HG03175 (cell line): Measurements from ENCODE around the gene CDC42BPA.

Experiments used
- ATAC-seq: cut with Tn5 transposase; IDR thresholded peaks from one replicate; pipeline ENCODE4 v1.9.1; 2021; ENCODE audit warnings: mild to moderate bottlenecking, moderate library complexity; ENCODE audit not compliant: unreplicated experiment

CDC42BPA gene

DNA sequence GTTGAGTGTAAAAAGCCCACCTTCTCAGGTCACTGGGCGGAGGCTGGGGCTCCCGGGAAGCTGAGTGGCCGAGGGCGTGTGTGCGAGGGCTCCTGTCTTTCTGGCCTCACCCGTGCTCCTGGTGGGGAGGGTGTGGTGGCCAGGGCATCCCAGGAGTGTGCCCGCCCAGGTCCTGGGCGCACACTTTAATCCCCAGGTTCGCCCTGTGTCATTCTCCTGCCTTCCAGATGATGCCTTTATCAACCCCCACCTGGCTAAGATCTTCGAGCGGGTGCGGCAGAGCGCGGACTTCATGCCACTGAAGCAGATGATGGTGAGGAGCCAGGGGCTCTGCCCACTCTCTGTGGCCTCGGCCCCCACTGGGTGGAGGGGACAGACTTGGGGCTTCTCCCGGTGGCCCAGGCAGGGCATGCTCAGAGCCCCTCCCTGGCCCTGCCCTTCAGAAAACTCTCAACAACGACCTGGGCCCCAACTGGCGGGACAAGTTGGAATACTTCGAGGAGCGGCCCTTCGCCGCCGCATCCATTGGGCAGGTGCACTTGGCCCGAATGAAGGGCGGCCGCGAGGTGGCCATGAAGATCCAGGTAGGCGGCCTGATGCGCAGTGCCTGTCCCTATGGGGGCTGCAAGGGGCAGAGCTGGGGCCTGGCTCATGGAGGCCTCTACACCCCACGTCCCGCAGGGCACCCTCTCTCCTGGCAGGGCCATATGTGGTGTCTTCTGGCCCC is 335.7 kb downstream of the CDC42BPA start:
- no peak for ATAC-seq

DNA sequence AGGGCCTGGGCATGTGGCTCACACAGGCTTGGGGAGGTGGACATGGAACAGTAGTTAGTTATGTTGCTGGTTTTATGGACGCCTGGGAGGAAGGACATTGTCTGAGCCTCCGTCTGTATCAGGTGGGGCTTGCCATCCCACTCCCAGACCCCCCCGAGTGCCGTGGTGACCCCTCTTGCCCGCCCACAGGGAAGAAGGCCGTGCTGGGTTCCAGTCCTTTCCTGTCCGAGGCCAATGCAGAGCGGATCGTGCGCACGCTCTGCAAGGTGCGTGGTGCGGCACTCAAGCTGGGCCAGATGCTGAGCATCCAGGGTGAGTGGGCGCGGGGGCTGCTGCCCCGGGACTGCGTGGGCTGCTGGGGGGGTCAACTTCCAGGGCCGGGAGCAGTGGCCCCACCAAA is 336.5 kb downstream of the CDC42BPA start:
- no peak for ATAC-seq

DNA sequence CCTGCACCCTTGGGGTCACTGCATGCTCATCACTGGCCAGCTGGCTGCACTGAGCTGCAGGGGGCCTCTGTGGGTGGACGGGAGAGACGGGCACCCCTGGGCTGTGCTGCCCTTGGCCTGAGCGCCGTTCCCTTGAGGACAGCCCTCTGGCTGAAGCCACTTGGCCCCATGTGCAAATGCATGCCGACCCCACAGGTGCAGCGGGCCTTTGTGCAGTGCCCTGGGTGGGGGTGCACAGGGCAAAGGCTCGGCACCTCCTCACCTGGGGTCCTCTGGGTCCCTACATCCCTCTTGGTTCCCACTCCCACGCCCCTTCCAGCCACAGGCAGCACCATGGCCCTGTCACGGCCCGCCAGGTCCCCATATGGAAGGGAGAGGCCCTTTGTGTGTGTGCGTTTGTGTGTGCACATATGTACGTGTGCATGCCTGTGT is 336.9 kb downstream of the CDC42BPA start:
- ATAC-seq: no peak

DNA sequence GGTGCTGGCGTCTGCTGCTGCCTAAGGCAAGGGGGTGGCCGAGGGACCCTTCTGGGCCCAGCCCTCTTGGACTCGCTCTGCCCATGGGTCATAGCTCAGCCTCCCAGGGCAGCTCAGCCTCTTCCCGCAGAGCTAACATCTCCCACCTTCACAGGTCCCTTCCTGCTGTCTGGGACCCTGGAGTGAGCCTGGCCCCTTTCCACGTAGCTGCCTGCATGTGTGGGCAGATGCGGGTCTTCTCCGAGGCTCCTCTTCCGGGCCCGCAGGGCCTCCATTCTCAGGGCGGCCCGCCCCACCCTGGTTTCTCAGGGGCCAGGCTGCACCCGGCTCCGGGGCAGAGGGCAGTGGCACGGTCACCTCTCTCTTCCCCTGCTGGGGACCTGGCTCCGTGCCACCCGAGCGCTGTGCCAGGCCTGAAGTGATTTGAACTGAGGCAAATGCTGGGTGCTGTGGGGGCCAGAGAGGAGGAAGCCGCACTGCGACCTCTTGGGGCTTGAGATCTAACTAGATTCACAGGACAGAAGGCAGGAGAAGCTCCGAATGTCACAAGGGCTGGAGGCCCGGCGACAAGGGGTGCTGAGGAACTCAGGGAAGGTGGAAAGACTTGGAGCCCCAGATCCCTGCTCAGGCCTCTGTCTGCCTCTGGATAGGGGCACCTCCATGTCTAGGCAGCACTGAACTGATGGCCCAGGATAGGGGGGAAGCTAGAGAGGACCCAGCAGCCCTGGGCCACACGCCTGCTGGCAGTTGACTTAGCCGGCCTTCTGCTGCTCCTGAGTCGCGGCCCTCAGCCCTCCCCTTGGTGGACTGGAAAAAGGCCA is 337.5 kb downstream of the CDC42BPA start:
- no peak for ATAC-seq

DNA sequence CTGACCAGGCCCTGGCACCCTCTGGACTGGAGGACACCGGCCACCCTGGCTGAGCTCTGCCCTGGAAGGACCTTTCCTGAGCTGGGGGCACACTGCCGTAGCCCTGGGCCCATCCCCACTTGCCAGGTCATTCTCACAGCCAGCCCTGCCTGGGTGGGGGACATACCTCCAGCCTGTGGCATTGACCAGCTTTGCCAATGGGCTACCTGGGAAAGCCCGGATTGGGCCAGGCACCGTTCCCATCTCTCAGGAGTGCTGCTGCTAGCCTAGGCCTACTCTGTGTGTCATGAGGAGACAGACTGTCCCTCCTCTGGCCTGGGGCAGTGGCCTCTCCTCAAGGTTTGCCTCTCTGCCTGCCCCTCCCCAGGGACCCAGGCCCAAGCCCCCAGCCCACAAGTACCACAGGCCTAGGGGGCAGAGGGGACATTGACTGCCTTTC is 338.2 kb downstream of the CDC42BPA start:
- no peak for ATAC-seq

DNA sequence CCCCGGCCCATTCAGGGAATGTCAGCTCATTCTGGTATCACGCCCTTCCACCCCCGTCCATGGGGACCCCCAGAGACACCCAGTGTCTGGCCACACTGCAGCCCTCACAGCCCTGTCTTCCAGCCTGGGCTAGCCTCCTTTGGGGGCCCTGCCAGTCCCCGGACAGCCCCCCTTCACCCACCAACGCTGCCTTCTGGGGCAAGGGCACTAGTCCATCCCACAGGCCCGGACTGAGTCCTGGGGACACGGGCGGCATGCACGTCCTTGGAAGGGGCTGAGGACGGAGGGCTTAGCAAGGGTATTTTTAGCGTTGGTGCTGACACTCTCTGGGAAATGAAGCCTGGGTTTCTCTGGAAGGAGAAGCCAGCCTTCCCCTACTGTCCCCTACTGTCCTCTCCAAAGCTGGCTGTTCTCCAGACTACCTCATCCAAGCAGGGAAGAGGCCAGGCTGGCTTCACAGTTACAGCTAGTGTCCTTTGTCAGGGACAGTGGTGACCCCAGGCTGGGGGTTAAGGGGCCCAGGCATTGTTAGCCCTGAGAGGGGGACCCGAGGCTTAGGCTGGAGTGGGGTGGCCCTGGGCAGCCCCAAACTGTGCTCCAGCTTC is 338.7 kb downstream of the CDC42BPA start:
- no peak for ATAC-seq

DNA sequence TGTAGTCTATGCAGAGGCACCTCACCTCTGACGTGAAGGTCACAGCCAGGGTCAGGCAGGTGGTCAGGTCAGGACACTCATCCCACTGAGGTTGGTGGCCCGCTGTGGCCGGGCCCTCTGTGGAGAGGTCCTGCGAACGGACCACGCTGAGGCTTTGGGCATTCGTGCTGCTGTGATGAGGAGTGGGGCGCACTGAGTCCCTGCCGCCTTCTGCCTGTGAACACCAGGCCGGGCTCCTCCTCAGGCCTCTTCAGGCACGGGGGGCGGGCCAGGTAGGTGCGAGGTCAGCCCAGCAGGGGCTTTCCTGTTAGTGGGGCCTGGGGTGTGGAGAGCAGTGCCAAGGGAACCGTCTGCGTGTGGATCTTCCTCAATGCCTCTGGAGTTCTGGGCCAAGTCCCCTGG is 339.2 kb downstream of the CDC42BPA start:
- no peak for ATAC-seq

DNA sequence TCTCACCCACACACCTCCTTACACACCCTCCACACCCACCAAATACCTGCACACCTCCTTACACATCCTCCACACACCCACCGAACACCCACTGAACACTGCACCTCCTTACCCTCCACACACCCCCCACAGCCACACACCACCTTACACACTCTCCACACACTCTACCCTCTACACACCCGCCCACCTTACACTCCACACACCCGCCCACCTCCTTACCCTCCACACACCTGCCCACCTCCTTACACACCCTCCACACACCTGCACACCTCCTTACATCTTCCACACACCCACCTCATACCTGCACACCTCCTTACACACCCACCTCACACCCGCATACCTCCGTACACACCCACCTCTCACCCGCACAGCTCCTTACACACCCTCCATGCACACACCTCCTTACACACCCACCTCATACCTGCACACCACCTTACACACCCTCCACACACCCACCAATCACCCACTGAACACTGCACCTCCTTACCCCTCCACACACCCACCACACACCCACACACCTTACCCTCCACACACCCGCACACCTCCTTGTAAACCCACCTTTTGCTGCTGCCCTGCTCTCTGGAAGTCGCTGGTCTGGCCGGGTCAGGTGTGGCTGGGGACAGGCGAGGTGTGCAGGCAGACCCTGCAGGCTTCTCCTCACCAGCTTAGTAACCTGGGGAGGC is 339.7 kb downstream of the CDC42BPA start:
- ATAC-seq: no peak

DNA sequence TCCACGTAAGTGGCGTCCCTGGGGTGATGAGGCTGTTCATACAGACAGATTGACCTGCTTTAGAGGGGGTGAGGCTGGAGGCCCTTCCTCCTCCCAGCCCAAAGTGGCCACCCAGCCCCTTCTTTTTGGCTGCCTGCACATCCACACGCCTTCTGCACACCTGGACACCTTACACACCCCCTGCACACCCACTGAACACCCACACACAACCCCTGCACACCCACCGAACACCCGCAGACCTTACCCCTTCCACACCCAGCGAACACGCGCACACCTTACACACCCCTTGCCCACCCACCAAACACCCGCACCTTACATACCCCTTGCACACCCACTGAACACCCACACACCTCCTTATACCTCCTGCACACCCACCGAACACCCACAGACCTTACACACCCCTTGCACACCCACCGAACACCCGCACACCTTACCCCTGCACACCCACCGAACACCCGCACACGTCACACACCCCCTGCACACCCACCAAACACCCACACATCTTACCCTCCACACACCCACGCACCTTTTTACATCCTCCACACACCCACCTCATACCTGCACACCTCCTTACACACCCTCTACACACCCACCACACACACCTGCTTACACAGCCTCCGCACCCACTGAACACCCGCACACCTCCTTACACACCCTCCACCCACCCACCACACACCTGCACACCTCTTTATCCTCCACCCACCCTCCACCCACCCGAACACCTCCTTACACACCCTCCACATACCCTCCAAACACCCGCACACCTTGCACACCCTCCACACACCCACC is 340.5 kb downstream of the CDC42BPA start:
- no peak for ATAC-seq

DNA sequence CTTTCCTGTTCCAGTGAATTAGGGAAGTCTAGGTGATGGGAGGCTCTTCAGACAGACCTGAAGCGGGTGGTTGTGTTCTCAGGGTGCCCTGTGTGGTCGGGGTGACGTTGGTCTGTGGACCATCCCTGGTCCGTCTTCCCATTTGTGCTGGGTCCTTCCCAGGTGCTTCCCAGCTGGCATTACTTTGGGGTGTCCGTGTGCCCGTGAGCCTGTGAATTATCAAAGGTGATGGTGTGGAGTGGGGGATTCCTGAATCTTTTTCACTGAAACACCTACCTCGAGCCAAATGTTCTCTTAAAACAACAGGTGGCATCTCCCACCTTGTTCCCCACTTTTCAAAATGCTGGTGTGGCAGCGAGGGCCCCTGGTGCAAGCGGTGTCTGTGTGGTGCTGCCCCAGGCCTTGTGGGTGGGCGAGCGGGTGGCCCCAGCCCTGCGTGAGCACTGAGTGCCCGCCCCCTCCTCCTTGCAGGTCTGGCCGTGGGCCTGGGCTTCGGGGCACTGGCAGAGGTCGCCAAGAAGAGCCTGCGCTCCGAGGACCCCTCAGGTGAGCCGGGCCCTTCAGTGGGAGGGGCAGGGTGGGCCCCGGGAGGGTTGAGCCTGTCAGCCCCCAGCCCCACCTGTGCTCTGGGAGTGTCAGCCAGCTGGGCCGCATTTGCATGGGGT is 341.2 kb downstream of the CDC42BPA start:
- ATAC-seq: no peak

DNA sequence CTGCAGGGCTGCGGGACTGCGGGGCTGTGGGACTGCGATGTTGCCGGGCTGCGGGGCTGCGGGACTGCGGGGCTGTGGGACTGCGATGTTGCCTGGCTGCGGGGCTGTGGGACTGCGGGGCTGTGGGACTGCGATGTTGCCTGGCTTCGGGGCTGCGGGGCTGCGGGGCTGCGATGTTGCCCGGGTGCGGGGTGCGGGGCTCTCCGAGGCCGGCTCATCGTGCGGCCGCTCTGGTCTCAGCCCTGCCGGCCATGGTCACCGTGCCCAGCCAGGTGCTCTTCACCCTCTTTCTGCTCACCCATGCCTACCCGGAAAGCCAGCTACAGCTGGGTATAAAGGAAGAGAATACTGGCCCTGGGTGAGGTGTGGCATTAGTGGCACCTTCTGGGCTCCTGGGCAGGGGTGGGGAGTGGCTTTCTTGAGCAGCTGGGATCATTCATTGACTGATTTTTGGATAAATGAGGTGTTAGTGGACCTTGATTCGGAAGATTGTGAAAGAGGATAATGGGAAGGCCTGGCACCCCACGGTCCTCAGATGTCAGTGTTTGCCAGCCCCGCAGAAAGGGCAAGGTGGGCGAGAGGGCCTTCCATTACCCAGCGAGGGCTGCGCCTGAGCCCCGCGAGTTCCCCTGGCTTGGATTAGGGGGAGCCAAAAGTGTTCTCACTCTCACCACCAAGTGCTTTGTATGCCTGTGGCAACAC is 341.9 kb downstream of the CDC42BPA start:
- ATAC-seq: no peak

DNA sequence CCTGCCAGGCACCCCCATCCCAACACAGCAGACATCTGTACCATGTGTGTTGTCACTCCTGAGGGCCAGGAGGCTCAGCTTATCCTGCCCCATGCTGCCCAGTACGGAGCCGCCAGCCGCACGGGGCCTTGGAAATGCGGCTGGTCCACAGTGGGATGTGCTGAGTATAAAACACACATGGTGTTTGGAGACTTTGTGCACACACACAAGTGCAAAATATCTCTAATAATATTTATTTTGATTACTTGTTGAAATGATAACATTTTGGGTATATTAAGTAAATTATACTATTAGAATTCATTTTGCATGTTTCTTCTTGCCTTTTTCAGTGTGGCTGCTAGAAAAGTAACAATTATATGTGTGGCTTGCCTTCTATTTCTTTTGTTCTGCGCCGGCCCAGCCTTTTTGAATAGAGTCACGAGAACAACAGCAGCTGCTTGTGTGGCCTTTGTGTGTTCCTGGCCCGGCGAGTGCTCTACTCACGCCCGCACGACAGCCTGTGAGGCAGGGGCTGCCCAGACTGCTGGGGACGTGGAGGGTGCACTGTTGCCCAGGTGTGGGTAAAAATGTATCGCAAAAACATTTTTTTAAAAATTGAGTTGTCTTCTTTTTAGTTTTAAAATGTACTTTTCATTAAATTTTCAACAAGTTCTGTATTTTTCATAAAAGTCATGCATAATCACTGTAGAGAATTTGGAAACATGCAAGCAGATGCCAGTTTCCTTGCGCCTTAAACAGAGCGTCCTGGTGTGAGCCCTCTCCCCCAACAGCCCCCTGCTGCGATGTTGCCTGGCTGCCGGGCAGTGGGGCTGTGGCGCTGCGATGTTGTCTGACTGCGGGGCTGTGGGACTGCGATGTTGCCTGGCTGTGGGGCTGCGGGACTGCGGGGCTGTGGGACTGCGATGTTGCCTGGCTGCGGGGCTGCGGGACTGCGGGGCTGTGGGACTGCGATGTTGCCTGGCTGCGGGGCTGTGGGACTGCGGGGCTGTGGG is 342.7 kb downstream of the CDC42BPA start:
- ATAC-seq: no peak

DNA sequence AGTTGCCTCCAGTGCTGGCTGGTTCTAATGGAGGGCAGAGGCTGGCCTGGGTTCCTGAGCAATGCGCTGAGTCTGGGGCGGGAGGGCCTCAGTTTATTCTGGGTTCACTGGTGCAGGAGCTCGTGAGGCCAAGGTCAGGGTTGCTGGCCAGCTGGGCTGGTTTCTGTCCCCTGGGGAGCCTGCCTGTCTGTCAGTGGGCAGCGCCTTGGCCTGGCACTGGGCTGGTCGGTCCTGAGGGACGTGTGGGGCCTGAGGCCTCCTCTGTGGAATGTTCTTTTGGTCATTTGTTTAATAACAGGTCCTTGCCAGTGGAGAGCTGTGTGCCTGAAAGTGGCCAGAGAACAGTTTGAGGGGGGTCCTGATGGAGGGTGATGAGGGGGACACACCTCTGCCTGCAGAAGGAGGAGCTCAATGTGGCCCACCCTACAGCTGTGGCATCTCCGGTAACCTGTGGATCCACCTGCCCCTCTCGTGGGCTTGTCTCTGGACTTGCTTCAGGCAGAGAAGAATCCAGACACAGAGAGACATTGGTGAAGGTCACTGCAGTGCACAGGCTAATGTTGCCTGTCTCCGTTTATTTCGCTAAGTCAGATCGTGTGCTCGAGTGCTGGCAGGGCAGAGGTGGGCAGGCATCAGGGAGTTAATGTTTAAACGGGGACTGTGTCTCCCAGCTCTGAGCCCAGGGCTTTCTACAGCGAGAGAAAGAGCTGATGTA is 343.6 kb downstream of the CDC42BPA start:
- ATAC-seq: no peak

DNA sequence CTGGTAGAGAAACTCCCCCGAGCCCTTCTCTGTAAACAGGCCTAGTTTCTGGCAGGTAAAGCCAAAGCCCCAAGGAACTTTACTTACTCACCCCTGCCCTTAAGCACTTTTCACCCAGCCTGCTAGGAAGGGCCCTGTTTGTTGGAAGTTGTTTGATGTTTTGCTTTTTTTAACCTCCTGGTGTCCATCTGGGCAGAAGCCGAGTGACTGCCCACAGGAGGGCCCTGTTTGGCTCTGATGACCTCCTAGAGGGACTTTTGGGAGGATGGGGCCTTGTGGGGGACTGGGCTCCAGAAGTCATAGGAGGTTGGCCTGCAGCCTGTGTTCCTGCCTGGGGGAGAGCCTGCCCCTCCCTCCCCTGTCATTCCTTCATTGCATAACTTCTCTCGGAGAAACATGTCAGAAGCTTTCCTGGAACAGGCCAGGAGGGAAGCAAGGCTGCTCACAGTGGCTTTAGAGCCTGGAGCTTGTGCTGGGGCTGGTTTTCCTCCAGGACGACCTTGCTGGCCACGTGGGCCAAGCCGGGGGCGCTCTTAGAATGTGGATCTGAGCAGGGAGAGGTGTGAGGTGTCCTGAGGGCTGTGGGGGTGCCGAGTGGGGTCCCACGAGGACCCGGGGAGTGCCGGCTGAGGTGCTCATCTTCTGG is 344.3 kb downstream of the CDC42BPA start:
- no peak for ATAC-seq

DNA sequence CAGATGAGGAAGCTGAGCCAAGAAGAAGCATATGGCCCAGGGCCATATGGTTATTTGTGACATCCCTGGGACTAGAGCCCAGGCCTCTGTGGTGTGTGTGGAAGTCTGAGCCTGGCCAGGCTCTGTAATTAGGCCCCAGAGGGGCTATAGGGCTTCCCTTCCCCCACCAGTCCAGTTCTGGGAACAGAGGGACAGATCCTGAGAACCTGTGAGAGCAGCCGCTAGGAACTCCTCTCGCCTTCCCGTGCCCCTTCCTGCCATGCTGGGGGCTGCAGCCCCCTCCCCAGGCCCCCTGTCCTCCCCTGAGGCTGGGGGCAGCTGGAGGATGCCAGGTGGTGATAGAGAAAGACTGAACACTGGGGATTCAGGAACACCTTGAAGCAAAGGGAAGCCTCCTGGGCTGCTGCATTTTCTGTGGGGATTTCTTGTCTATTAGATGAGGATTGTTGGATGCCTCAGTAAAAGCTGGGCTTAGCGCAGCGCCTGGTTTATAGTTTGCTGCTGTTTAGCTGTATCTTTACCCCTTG is 344.9 kb downstream of the CDC42BPA start:
- no peak for ATAC-seq

DNA sequence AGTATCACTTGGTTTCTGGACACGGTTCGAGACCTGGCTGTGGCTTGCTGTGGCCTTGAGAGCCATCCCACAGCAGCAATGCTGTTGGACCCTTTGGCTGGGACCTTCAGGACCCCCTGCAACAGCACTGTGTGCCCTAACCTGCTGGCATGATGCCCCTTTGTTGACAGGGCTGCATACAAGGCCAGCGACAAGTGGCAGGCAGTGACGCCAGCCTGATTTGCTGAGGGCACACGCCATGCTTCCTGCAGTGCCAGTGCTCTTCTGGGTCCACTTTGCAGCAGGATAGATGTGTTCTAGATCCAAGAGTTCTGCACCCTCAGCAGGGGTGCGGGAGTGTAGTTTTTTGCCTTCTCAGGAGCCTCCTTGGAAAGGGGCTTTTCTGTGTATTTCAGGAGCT is 345.4 kb downstream of the CDC42BPA start:
- no peak for ATAC-seq

DNA sequence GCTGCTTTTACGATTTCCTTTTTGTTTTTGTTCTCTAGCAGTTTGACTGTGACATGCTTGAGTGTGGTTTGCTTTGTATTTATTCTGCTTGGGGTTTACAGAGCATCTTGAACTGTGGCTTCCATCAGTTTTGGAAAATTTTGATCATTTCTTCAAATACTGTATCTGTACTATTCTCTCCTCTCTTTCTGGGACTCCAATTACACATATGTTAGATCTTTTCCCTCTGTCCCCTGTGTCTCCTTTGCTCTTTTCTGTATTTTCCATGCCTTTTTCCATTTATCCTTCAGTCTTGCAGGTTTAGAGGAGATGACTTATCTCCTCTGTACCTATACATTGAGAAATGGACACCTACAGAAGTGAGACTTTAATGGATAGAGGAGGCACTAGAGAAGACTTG is 346.5 kb downstream of the CDC42BPA start:
- no peak for ATAC-seq
